ENCODE measurements around the gene FKBP11.

FKBP11 gene

GRCh38 chr12:48933664-48934311 is 8.5 kb upstream of the FKBP11 start:
- no peak overlapping the region for H3K4me3 ChIP-seq (ENCODE audit: low read length, poor library complexity, severe bottlenecking)
- no peaks in the 10 kb centered on the region for H3K9me2 ChIP-seq (replicated peaks; ENCODE audit: low read depth, low read length)
- H3K79me2 ChIP-seq (ENCODE audit: insufficient read depth, low read length): no peaks in the 10 kb centered on the region
- TF ChIP-seq EZH2phosphoT487 (IDR thresholded peaks at IDR 0.05; ENCODE audit: borderline replicate concordance) (no peak), CTCF (conservative IDR thresholded peaks at IDR 0.05; ENCODE audit: low read length) (no peak)
- no peaks in the 10 kb centered on the region for H3K4me1 ChIP-seq (ENCODE audit: insufficient read depth, low read length, poor library complexity, severe bottlenecking)
- peaks cover 17% of the 10 kb centered on the region for H4K20me1 ChIP-seq (ENCODE audit: insufficient read depth, low read length, poor library complexity, severe bottlenecking)
- no peak overlapping the region for H3K9ac ChIP-seq (ENCODE audit: low read depth, low read length, poor library complexity, severe bottlenecking)
- peaks cover 69% of the 10 kb centered on the region; the same call in 1 of the 2 replicates for H3K36me3 ChIP-seq (ENCODE audit: insufficient read depth, low read length)
- no peaks in the 10 kb centered on the region for H3K27me3 ChIP-seq (ENCODE audit: insufficient read depth, low read length, poor library complexity, severe bottlenecking)
- no peak overlapping the region for H2AFZ ChIP-seq (ENCODE audit: low read length)
- H3K9me3 ChIP-seq (ENCODE audit: insufficient read depth, low read depth, low read length): no peaks in the 10 kb centered on the region
- no peak overlapping the region for H3K4me2 ChIP-seq (ENCODE audit: low read depth, low read length, poor library complexity, severe bottlenecking)
- no peaks in the 10 kb centered on the region for H3F3A ChIP-seq (ENCODE audit: low read depth)

DNA sequence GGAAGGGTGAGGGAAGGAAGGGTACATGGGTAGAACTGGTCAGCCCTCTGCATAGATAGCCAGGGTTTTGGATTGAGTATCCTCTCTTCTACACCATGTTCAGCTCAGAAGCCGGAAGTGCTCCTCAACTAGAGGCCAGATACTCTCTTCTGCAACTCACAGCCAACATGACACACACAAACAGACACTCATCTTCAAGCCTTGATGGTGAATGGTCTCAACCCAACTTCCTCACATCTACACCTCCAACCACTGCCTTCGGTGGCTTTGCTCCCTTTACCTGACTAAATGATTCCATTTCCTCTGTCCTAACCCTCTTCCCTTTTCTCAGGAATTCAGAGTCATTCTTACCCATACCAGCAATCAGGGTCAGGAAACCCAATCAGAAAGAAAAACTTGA is 7.6 kb upstream of the FKBP11 start:
- Histone ChIP-seq H2AFZ (ENCODE audit: low read length) (no peak overlapping the region), H3K4me3 (ENCODE audit: low read length, poor library complexity, severe bottlenecking) (no peak overlapping the region), H3K9me2 (replicated peaks; ENCODE audit: low read depth, low read length) (no peaks in the 10 kb centered on the region), H3K27me3 (ENCODE audit: insufficient read depth, low read length, poor library complexity, severe bottlenecking) (no peaks in the 10 kb centered on the region), H3K9me3 (ENCODE audit: insufficient read depth, low read depth, low read length) (no peaks in the 10 kb centered on the region), H3K36me3 (ENCODE audit: insufficient read depth, low read length) (peaks cover 60% of the 10 kb centered on the region; the same call in 1 of the 2 replicates), H4K20me1 (ENCODE audit: insufficient read depth, low read length, poor library complexity, severe bottlenecking) (peaks cover 16% of the 10 kb centered on the region), H3K79me2 (ENCODE audit: insufficient read depth, low read length) (no peaks in the 10 kb centered on the region), H3K4me1 (ENCODE audit: insufficient read depth, low read length, poor library complexity, severe bottlenecking) (no peaks in the 10 kb centered on the region), H3K9ac (ENCODE audit: low read depth, low read length, poor library complexity, severe bottlenecking) (no peak overlapping the region), H3F3A (ENCODE audit: low read depth) (no peaks in the 10 kb centered on the region), H3K4me2 (ENCODE audit: low read depth, low read length, poor library complexity, severe bottlenecking) (no peak overlapping the region)
- TF ChIP-seq EZH2phosphoT487 (IDR thresholded peaks at IDR 0.05; ENCODE audit: borderline replicate concordance) (no peak), CTCF (conservative IDR thresholded peaks at IDR 0.05; ENCODE audit: low read length) (no peak)

- Histone ChIP-seq H3K79me2 (ENCODE audit: insufficient read depth, low read length) (no peaks in the 10 kb centered on the region), H3K9me2 (replicated peaks; ENCODE audit: low read depth, low read length) (no peaks in the 10 kb centered on the region), H3K36me3 (ENCODE audit: insufficient read depth, low read length) (peaks cover 41% of the 10 kb centered on the region; the same call in 1 of the 2 replicates), H3K27me3 (ENCODE audit: insufficient read depth, low read length, poor library complexity, severe bottlenecking) (no peaks in the 10 kb centered on the region), H2AFZ (ENCODE audit: low read length) (no peak overlapping the region), H4K20me1 (ENCODE audit: insufficient read depth, low read length, poor library complexity, severe bottlenecking) (peaks cover 6% of the 10 kb centered on the region), H3K4me2 (ENCODE audit: low read depth, low read length, poor library complexity, severe bottlenecking) (no peak overlapping the region), H3F3A (ENCODE audit: low read depth) (no peaks in the 10 kb centered on the region), H3K4me1 (ENCODE audit: insufficient read depth, low read length, poor library complexity, severe bottlenecking) (no peaks in the 10 kb centered on the region), H3K4me3 (ENCODE audit: low read length, poor library complexity, severe bottlenecking) (no peak overlapping the region), H3K9me3 (ENCODE audit: insufficient read depth, low read depth, low read length) (no peaks in the 10 kb centered on the region), H3K9ac (ENCODE audit: low read depth, low read length, poor library complexity, severe bottlenecking) (no peak overlapping the region)
- no peak for TF ChIP-seq EZH2phosphoT487 (IDR thresholded peaks at IDR 0.05; ENCODE audit: borderline replicate concordance)
- TF ChIP-seq CTCF (conservative IDR thresholded peaks at IDR 0.05; ENCODE audit: low read length): no peak
Measured at GRCh38 chr12:48930475-48930874, 5.2 kb upstream of the FKBP11 start.

All from Loucy (cell line).